Endothelial cell (in vitro differentiated cells): ENCODE results near the gene SORCS2. TPM values are rescaled to one million over a fixed set of nuclear protein-coding genes. Genes with fewer than 3 reads are reported as not detected.

Experiments
- DNase-seq: peaks from one replicate; pipeline ENCODE4 v3.0.0; 2021; ENCODE audit warnings: low spot score
- H3K27ac Mint-ChIP-seq: one replicate; pipeline ENCODE4 v1.8.0; 2021; ENCODE audit warnings: mixed read lengths, inconsistent platforms; ENCODE audit not compliant: unreplicated experiment
- H3K27me3 Mint-ChIP-seq: one replicate; pipeline ENCODE4 v1.8.0; 2021; ENCODE audit warnings: mild to moderate bottlenecking, moderate library complexity, mixed read lengths, inconsistent platforms; ENCODE audit not compliant: unreplicated experiment
- H3K36me3 Mint-ChIP-seq: one replicate; pipeline ENCODE4 v1.8.0; 2021; ENCODE audit warnings: mild to moderate bottlenecking, low read depth, mixed read lengths, inconsistent platforms; ENCODE audit not compliant: unreplicated experiment
- H3K4me1 Mint-ChIP-seq: one replicate; pipeline ENCODE4 v1.8.0; 2021; ENCODE audit warnings: mild to moderate bottlenecking, mixed read lengths, inconsistent platforms; ENCODE audit not compliant: unreplicated experiment
- H3K4me3 Mint-ChIP-seq: one replicate; pipeline ENCODE4 v1.8.0; 2021; ENCODE audit warnings: mild to moderate bottlenecking, mixed read lengths, inconsistent platforms; ENCODE audit not compliant: unreplicated experiment
- H3K9me3 Mint-ChIP-seq: one replicate; pipeline ENCODE4 v1.8.0; 2021; ENCODE audit warnings: mixed read lengths, inconsistent platforms; ENCODE audit not compliant: unreplicated experiment
- CTCF ChIP-seq: fragments of 200-600 bp; sonication (generic); IDR thresholded peaks from one replicate; pipeline ENCODE4 v1.5.0; 2021; ENCODE audit warnings: antibody characterized with exemption; ENCODE audit not compliant: unreplicated experiment
- total RNA-seq: library from RNA; stranded (reverse); fragmentation: NEBNext Ultra II Directional; extraction: Animal tissue kit (Norgen Biotek cat#: 25700); gene quantifications from one replicate; pipeline ENCODE4 v1.2.1, GENCODE V29; 2021; ENCODE audit not compliant: unreplicated experiment

The SORCS2 gene
- total RNA-seq, 1 donor from 2014 or later: 1.3 TPM

DNA sequence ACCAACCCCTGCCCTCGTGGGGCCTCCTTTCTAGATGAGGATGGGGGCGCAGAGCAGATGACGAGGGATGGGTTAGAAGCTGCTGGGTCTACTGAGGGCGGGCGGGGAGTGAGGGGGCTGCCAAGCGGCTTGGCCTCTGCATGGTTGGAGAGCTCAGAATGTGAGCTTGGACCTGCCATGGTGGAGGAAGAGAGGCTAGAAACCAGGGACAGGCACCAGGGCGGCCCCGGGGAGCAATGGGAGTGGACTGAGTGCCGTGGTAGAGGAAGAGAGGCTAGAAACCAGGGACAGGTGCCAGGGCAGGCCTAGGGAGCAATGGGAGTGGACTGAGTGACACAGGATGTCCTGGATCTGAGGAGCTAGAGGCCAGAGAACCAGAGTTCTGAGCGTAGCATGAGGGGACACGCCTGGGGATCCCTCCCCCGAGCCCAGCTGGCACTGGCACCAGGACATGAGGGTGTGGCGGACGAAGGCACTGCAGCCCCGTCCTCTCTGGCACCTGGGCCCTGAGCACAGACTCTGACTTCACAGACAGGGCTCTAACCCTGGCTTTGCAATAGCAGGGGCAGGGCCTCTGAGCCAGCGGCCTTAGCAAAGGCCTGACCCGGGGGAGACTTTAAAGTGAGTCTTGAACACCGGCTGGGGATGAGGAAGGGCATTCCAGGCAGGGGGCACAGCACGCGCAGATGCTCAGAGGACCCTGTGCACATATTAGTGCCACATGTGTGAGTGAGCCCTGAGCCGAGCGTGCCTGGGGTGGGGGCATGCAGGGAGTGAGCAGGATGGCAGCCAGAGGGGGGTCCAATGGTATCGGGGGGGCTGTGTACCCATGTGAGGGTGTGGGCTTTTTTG is 456.4 kb downstream of the SORCS2 start:
- no peak for TF ChIP-seq CTCF
- peaks cover 2% of the 10 kb centered on the region for H3K4me1 Mint-ChIP-seq
- peaks cover 17% of the 10 kb centered on the region for H3K27me3 Mint-ChIP-seq
- no peak overlapping the region for H3K4me3 Mint-ChIP-seq
- H3K36me3 Mint-ChIP-seq: no peaks in the 10 kb centered on the region
- DNase-seq: no peak
- no peak overlapping the region for H3K27ac Mint-ChIP-seq
- H3K9me3 Mint-ChIP-seq: no peaks in the 10 kb centered on the region

DNA sequence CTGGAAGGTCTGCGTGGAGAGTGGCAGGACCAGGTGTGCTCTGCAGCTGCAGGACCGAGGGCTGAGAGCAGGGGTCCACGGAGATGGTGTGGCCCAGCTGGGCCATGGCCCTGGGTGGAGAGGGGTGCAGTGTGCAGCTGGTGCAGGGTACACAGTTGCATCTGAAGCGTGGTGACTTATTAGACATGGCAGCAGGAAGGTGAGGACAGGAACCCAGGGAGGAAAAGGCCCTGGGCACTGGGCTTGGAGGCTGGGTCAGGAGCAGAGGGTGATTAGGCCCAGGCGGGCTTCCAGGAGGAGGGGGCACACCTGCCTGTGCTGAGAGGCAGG is 457.0 kb downstream of the SORCS2 start:
- H3K27me3 Mint-ChIP-seq: peaks cover 17% of the 10 kb centered on the region
- no peaks in the 10 kb centered on the region for H3K9me3 Mint-ChIP-seq
- no peak for DNase-seq
- no peak overlapping the region for H3K4me3 Mint-ChIP-seq
- H3K27ac Mint-ChIP-seq: no peak overlapping the region
- TF ChIP-seq CTCF: no peak
- peaks cover 2% of the 10 kb centered on the region for H3K4me1 Mint-ChIP-seq
- no peaks in the 10 kb centered on the region for H3K36me3 Mint-ChIP-seq

- peaks cover 2% of the 10 kb centered on the region for H3K4me1 Mint-ChIP-seq
- H3K4me3 Mint-ChIP-seq: no peak overlapping the region
- H3K9me3 Mint-ChIP-seq: no peaks in the 10 kb centered on the region
- DNase-seq: no peak
- TF ChIP-seq CTCF: no peak
- H3K27ac Mint-ChIP-seq: no peak overlapping the region
- peaks cover 15% of the 10 kb centered on the region for H3K27me3 Mint-ChIP-seq
- no peaks in the 10 kb centered on the region for H3K36me3 Mint-ChIP-seq
These were observed 457.6 kb downstream of the SORCS2 start for GRCh38 chr4:7649741-7650531.

DNA sequence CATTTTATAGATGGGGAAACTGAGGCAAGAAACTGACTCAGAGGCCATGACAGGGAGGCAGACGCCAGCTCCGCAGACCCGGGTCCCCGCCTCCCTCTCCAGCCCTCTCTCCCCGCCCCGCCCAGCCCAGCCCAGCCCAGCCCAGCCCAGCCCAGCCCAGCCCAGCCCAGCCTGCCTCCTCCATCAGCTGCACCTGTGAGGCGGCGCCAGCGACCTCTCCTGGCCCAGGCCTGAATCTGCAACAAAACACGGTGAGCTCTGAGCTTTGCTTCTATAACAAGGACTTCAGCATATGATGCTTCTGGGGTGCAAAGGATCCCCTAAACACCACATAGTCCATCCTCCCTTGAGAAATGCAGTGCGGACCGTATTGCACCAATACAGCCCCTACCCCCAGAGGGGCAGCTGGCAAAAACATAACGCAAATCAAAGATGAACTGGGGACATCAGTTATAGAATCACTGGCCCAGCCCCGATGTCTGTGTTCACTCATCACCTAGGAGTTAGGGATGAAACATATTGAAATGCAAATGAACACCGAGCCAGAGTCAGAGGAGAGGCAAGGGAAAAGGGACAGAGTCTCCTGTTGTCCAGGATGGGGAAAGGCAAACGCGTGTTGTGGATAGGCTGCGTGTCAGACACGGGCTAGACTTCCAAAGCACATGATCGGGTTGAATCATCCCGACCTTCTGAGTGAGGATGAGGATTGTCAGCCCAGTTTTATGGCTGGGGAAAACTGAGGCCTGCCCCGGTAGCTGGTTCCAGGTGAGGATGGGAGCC is 458.5 kb downstream of the SORCS2 start:
- Mint-ChIP-seq H3K27me3 (peaks cover 12% of the 10 kb centered on the region), H3K4me1 (peaks cover 2% of the 10 kb centered on the region), H3K36me3 (no peaks in the 10 kb centered on the region), H3K4me3 (no peak overlapping the region), H3K27ac (no peak overlapping the region), H3K9me3 (no peaks in the 10 kb centered on the region)
- no peak for TF ChIP-seq CTCF
- peak; percentile 42 for DNase-seq
